GM15510 (cell line): ENCODE data around the gene TMEM59L.

ENCODE experiments used
- POLR2A ChIP-seq: IDR thresholded peaks from 3 replicates; pipeline ENCODE4 v1.6.1; 2011; ENCODE audit warnings: borderline replicate concordance; ENCODE audit not compliant: insufficient read length; ENCODE audit errors: extremely low read depth

The TMEM59L gene

GRCh38 chr19:18611327-18612050 lies 1.2 kb upstream of the TMEM59L start:
- TF ChIP-seq POLR2A: no peak

GRCh38 chr19:18612051-18612771 lies 459 bp upstream of the TMEM59L start:
- TF ChIP-seq POLR2A: no peak

GRCh38 chr19:18613589-18614234 lies 1.0 kb downstream of the TMEM59L start:
- no peak for TF ChIP-seq POLR2A

- TF ChIP-seq POLR2A: no peak
Measured at GRCh38 chr19:18616023-18616422, 3.4 kb downstream of the TMEM59L start.

GRCh38 chr19:18617562-18617961 lies 4.9 kb downstream of the TMEM59L start:
- no peak for TF ChIP-seq POLR2A

- no peak for TF ChIP-seq POLR2A
Measured at GRCh38 chr19:18618236-18618635, 5.6 kb downstream of the TMEM59L start.

GRCh38 chr19:18620311-18620710 lies 7.6 kb downstream of the TMEM59L start:
- no peak for TF ChIP-seq POLR2A

- TF ChIP-seq POLR2A: no peak
Measured at GRCh38 chr19:18620902-18621301, 8.2 kb downstream of the TMEM59L start.

- TF ChIP-seq POLR2A: no peak
Measured at GRCh38 chr19:18626906-18627305, 14.2 kb downstream of the TMEM59L start.

GRCh38 chr19:18629166-18630088 lies 16.8 kb downstream of the TMEM59L start:
- TF ChIP-seq POLR2A: no peak

- no peak for TF ChIP-seq POLR2A
Measured at GRCh38 chr19:18633321-18633720, 20.7 kb downstream of the TMEM59L start.

- TF ChIP-seq POLR2A: no peak
Measured at GRCh38 chr19:18634612-18635297, 22.1 kb downstream of the TMEM59L start.

GRCh38 chr19:18635831-18636182 lies 23.1 kb downstream of the TMEM59L start:
- TF ChIP-seq POLR2A: no peak

GRCh38 chr19:18636183-18636968 lies 23.7 kb downstream of the TMEM59L start:
- no peak for TF ChIP-seq POLR2A

GRCh38 chr19:18636969-18637629 lies 24.4 kb downstream of the TMEM59L start, which contains the start of gene KLHL26:
Gene KLHL26, plus strand, starts transcription at chr19:18637028. Its CDS starts 27 bp downstream, at chr19:18637055.
- peak; percentile 73 for TF ChIP-seq POLR2A
